ENCODE measurements around the gene RNPC3.

The RNPC3 gene

GRCh38 chr1:103541431-103541830 lies 15.9 kb downstream of the RNPC3 start:
- TF ChIP-seq USF1 (IDR thresholded peaks at IDR 0.05) (no peak), TEAD4 (IDR thresholded peaks at IDR 0.05) (no peak), TAF1 (IDR thresholded peaks at IDR 0.05; ENCODE audit: low read depth) (no peak), FOXM1 (IDR thresholded peaks at IDR 0.05; ENCODE audit: borderline replicate concordance, low read depth) (no peak), RAD21 (IDR thresholded peaks at IDR 0.05; ENCODE audit: low read depth) (no peak), REST (IDR thresholded peaks at IDR 0.05; ENCODE audit: low read depth) (no peak), EP300 (IDR thresholded peaks at IDR 0.05; ENCODE audit: borderline replicate concordance) (no peak), MAX (IDR thresholded peaks at IDR 0.05) (no peak), EGR1 (IDR thresholded peaks at IDR 0.05) (no peak), CREB1 (IDR thresholded peaks at IDR 0.05; ENCODE audit: low read depth) (no peak), YY1 (IDR thresholded peaks at IDR 0.05; ENCODE audit: low read depth) (no peak), CEBPB (IDR thresholded peaks at IDR 0.05) (no peak), ZBTB7A (IDR thresholded peaks at IDR 0.05; ENCODE audit: low read depth) (no peak), TCF12 (IDR thresholded peaks at IDR 0.05; ENCODE audit: low read depth) (no peak), NFIC (IDR thresholded peaks at IDR 0.05) (no peak)

- TF ChIP-seq YY1 (IDR thresholded peaks at IDR 0.05; ENCODE audit: low read depth) (no peak), NFIC (IDR thresholded peaks at IDR 0.05) (no peak), RAD21 (IDR thresholded peaks at IDR 0.05; ENCODE audit: low read depth) (no peak), REST (IDR thresholded peaks at IDR 0.05; ENCODE audit: low read depth) (no peak), TEAD4 (IDR thresholded peaks at IDR 0.05) (no peak), TCF12 (IDR thresholded peaks at IDR 0.05; ENCODE audit: low read depth) (no peak), CREB1 (IDR thresholded peaks at IDR 0.05; ENCODE audit: low read depth) (no peak), EGR1 (IDR thresholded peaks at IDR 0.05) (no peak), ZBTB7A (IDR thresholded peaks at IDR 0.05; ENCODE audit: low read depth) (no peak), EP300 (IDR thresholded peaks at IDR 0.05; ENCODE audit: borderline replicate concordance) (no peak), FOXM1 (IDR thresholded peaks at IDR 0.05; ENCODE audit: borderline replicate concordance, low read depth) (no peak)
These were observed 21.0 kb downstream of the RNPC3 start for GRCh38 chr1:103546496-103546895.

- TF ChIP-seq MAX (IDR thresholded peaks at IDR 0.05), result no peak
These were observed 22.3 kb downstream of the RNPC3 start for GRCh38 chr1:103547840-103548239.

- TF ChIP-seq FOXM1 (IDR thresholded peaks at IDR 0.05; ENCODE audit: borderline replicate concordance, low read depth), result no peak
These were observed 34.9 kb downstream of the RNPC3 start for GRCh38 chr1:103560427-103560826.

GRCh38 chr1:103561643-103562395 lies 36.3 kb downstream of the RNPC3 start:
- TF ChIP-seq YY1 (IDR thresholded peaks at IDR 0.05; ENCODE audit: low read depth) (no peak), TAF1 (IDR thresholded peaks at IDR 0.05; ENCODE audit: low read depth) (no peak), NFIC (IDR thresholded peaks at IDR 0.05) (no peak), TCF12 (IDR thresholded peaks at IDR 0.05; ENCODE audit: low read depth) (no peak), TEAD4 (IDR thresholded peaks at IDR 0.05) (no peak)

- TF ChIP-seq EP300 (IDR thresholded peaks at IDR 0.05; ENCODE audit: borderline replicate concordance) (no peak), REST (IDR thresholded peaks at IDR 0.05; ENCODE audit: low read depth) (no peak), MAX (IDR thresholded peaks at IDR 0.05) (no peak), CREB1 (IDR thresholded peaks at IDR 0.05; ENCODE audit: low read depth) (no peak), YY1 (IDR thresholded peaks at IDR 0.05; ENCODE audit: low read depth) (no peak), ZBTB7A (IDR thresholded peaks at IDR 0.05; ENCODE audit: low read depth) (no peak), USF1 (IDR thresholded peaks at IDR 0.05) (no peak), FOXM1 (IDR thresholded peaks at IDR 0.05; ENCODE audit: borderline replicate concordance, low read depth) (no peak), TCF12 (IDR thresholded peaks at IDR 0.05; ENCODE audit: low read depth) (no peak), EGR1 (IDR thresholded peaks at IDR 0.05) (no peak)
These were observed 37.6 kb downstream of the RNPC3 start for GRCh38 chr1:103563056-103563455.
